OCI-LY7 (cell line): Measurements from ENCODE around the gene ANO1. TPM values are rescaled to one million over a fixed set of nuclear protein-coding genes. Genes with fewer than 3 reads are reported as not detected.

Experiments
- BruUV-seq: library from RNA; stranded (reverse); fragments of 400-500 nt; replicated peaks from 2 replicates; lab custom pipeline; 2021; lab: Mats Ljungman, UMichigan
- CTCF ChIA-PET: fragments of 300-600 bp; sonication (Branson Sonifier 250); formaldehyde crosslinking; loops from one replicate; lab custom pipeline; 2022; ENCODE audit warnings: antibody characterized with exemption; ENCODE audit not compliant: unreplicated experiment; lab: Charles Lee
- POLR2A ChIA-PET: fragments of 300-600 bp; sonication (Branson Sonifier 250); formaldehyde crosslinking; loops from one replicate; lab custom pipeline; 2022; ENCODE audit warnings: antibody characterized with exemption; lab: Charles Lee
- DNase-seq: peaks from one replicate; pipeline ENCODE4 v3.0.0-alpha.2; 2015; ENCODE audit warnings: low spot score
- H2AFZ ChIP-seq: fragments of 200-600 bp; sonication (generic), shearing (Covaris generic); 2 replicates; pipeline ENCODE4 v1.6.1; 2014; ENCODE audit warnings: mild to moderate bottlenecking, antibody characterized with exemption, low read length, moderate library complexity
- H3K27ac ChIP-seq: fragments of 200-600 bp; sonication (generic); 2 replicates; pipeline ENCODE4 v1.5.1; 2014; ENCODE audit warnings: mixed run types, low read depth, mild to moderate bottlenecking, moderate library complexity, low read length, inconsistent platforms; ENCODE audit not compliant: poor library complexity, severe bottlenecking
- H3K36me3 ChIP-seq: fragments of 200-600 bp; sonication (generic); 2 replicates; pipeline ENCODE4 v1.6.1; 2014; ENCODE audit warnings: mild to moderate bottlenecking, antibody characterized with exemption, low read length, moderate library complexity, mixed read lengths; ENCODE audit not compliant: insufficient read depth
- H3K4me1 ChIP-seq: fragments of 200-600 bp; sonication (generic); 2 replicates; pipeline ENCODE4 v1.5.1; 2014; ENCODE audit warnings: mild to moderate bottlenecking, low read length; ENCODE audit not compliant: insufficient read depth, poor library complexity, severe bottlenecking
- H3K4me2 ChIP-seq: fragments of 200-600 bp; sonication (generic); 2 replicates; pipeline ENCODE4 v1.6.1; 2014; ENCODE audit warnings: mild to moderate bottlenecking, low read length
- H3K4me3 ChIP-seq: fragments of 200-600 bp; sonication (generic); 2 replicates; pipeline ENCODE4 v1.5.1; 2014; ENCODE audit warnings: mild to moderate bottlenecking, low read depth, low read length; ENCODE audit not compliant: poor library complexity, severe bottlenecking
- H3K79me2 ChIP-seq: fragments of 200-600 bp; sonication (generic); 2 replicates; pipeline ENCODE4 v1.6.1; 2016; ENCODE audit warnings: low read depth, mild to moderate bottlenecking, low read length, moderate library complexity, mixed read lengths; ENCODE audit not compliant: insufficient read depth
- H3K9me2 ChIP-seq: fragments of 200-600 bp; sonication (generic); 2 replicates; pipeline ENCODE4 v1.6.1; 2016; ENCODE audit warnings: mild to moderate bottlenecking, low read length, mixed read lengths; ENCODE audit not compliant: insufficient read depth
- H3K9me3 ChIP-seq: fragments of 200-600 bp; sonication (generic); 2 replicates; pipeline ENCODE4 v1.6.1; 2014; ENCODE audit warnings: mild to moderate bottlenecking, mixed run types, low read length, mixed read lengths
- H4K20me1 ChIP-seq: fragments of 200-600 bp; sonication (generic); 2 replicates; pipeline ENCODE4 v1.6.1; 2014; ENCODE audit warnings: mild to moderate bottlenecking, antibody characterized with exemption, low read length, moderate library complexity, mixed read lengths; ENCODE audit not compliant: insufficient read depth
- CTCF ChIP-seq: fragments of 200-600 bp; sonication (generic); conservative IDR thresholded peaks from 2 replicates; pipeline ENCODE4 v1.5.1; 2014; ENCODE audit warnings: mild to moderate bottlenecking, antibody characterized with exemption, low read length, moderate library complexity, mixed read lengths
- EZH2phosphoT487 ChIP-seq: fragments of 200-600 bp; sonication (generic); IDR thresholded peaks from 2 replicates; pipeline ENCODE4 v1.6.1; 2018; ENCODE audit warnings: low read depth, borderline replicate concordance, mild to moderate bottlenecking, mixed run types, antibody characterized with exemption, low read length, moderate library complexity, mixed read lengths
- intact Hi-C: fragments of 100-400 bp; cut with micrococcal nuclease; formaldehyde crosslinking; loops from one replicate; pipeline ENCODE4 v1.10.0; 2022; ENCODE audit not compliant: unreplicated experiment
- total RNA-seq, 2 experiments: library from RNA; depleted of rRNA in 1 of 2; stranded (reverse); fragments of >200 nt in 1 of 2; shearing (Covaris generic) in 1 of 2; gene quantifications; 2 replicates each; pipeline ENCODE4 v1.2.3, GENCODE V29; 2014 to 2022

The ANO1 gene
- total RNA-seq, 2 experiments from 2014 or later: not detected

GRCh38 chr11:70202920-70203750 lies 125.0 kb downstream of the ANO1 start, which contains the start of gene FADD:
FADD (plus strand) TSS chr11:70203296; CDS start chr11:70203460, 164 bp downstream.
- no peak for TF ChIP-seq EZH2phosphoT487
- no peak for TF ChIP-seq CTCF

GRCh38 chr11:70203751-70204465 lies 125.8 kb downstream of the ANO1 start:
- ChIA-PET POLR2A (no interaction called here), CTCF (interaction anchor here (1.0 kb wide), 1 partner anchor 26 kb away, joined by 3 read pairs; no protein-coding TSS in a partner anchor)
- peaks cover 21% of the 10 kb centered on the region for H4K20me1 ChIP-seq
- no peaks in the 10 kb centered on the region for H3K9me3 ChIP-seq
- peak overlapping the region; percentile 64 for H3K27ac ChIP-seq
- H3K4me3 ChIP-seq: peak overlapping the region; percentile 93
- no peaks in the 10 kb centered on the region for H3K9me2 ChIP-seq
- peak; percentile 75 for DNase-seq
- peaks cover 22% of the 10 kb centered on the region for H3K4me1 ChIP-seq
- H3K79me2 ChIP-seq: peaks cover 48% of the 10 kb centered on the region
- intact Hi-C loops: loop anchor here (2.0 kb wide), 1 partner anchor 67 kb away; the partner anchor contains the start of gene PPFIA1
- TF ChIP-seq EZH2phosphoT487: no peak
- TF ChIP-seq CTCF: no peak
- BruUV-seq: TSS peak; percentile 77
- H3K36me3 ChIP-seq: peaks cover 49% of the 10 kb centered on the region
- H2AFZ ChIP-seq: peak overlapping the region; percentile 33; the same call in 1 of the 2 replicates
- H3K4me2 ChIP-seq: peak overlapping the region; percentile 99

More at GRCh38 chr11:70202920-70203750, 125.0 kb downstream of the ANO1 start, which contains the start of gene FADD:
- H3K36me3 ChIP-seq: peaks cover 41% of the 10 kb centered on the region
- H3K4me3 ChIP-seq: peak within 1 kb of the TSS; percentile 93
- no peaks in the 10 kb centered on the region for H3K9me3 ChIP-seq
- H3K9me2 ChIP-seq: no peaks in the 10 kb centered on the region
- DNase-seq: peak; percentile 96
- peak within 1 kb of the TSS; percentile 64 for H3K27ac ChIP-seq
- CTCF ChIA-PET: interaction anchor here (1.0 kb wide), 1 partner anchor 27 kb away, joined by 3 read pairs; no protein-coding TSS in a partner anchor
- intact Hi-C loops: loop anchor here (2.0 kb wide), 1 partner anchor 68 kb away; the partner anchor contains the start of gene PPFIA1
- H2AFZ ChIP-seq: peak within 1 kb of the TSS; percentile 65; the same call in 1 of the 2 replicates
- H3K79me2 ChIP-seq: peaks cover 48% of the 10 kb centered on the region
- H4K20me1 ChIP-seq: peaks cover 21% of the 10 kb centered on the region
- peaks cover 22% of the 10 kb centered on the region for H3K4me1 ChIP-seq
- peak within 1 kb of the TSS; percentile 99 for H3K4me2 ChIP-seq
- POLR2A ChIA-PET: no interaction called here
- no TSS peak for BruUV-seq
